GM19397 (cell line): Measurements from ENCODE around the gene KCNA10.

ENCODE experiments used
- ATAC-seq: cut with Tn5 transposase; IDR thresholded peaks from one replicate; pipeline ENCODE4 v1.9.1; 2021; ENCODE audit warnings: mild to moderate bottlenecking, moderate library complexity; ENCODE audit not compliant: unreplicated experiment

KCNA10 gene

DNA sequence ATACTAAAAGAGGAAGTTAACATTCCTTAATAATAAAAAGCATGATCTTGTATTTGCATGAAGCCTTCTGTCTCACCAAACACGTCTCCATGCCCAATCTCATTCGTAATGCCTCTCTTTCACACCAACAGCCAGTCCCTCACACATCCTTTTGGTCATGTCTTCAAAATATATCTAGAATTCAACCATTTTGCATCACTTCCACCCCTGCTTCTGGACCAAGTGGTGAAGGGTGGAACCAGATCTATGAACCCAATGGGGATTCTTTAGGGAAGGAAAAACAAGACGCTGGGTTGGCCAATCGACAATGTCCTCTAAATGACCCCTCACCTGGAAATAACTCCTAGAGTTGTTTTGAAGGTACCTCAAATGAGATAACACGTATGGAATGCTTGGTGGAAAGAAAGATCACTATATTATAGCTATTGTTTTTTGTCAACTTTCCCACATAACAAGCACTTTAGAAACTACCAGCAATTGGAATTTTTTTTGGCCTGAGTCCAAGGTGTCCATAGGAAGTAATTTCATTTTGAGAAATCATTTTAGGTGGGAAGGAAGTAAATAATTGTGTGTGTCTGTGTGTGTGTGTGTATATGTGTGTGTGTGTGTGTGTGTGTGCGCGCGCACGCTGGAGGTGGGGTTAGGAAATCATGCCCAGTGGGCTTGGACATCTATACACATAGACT lies at the start of gene KCNA10:
Gene KCNA10, minus strand, starts transcription at position 51 of the 686 bp plus-strand sequence. CDS start 388 bp downstream, outside the sequence.
- no peak for ATAC-seq

DNA sequence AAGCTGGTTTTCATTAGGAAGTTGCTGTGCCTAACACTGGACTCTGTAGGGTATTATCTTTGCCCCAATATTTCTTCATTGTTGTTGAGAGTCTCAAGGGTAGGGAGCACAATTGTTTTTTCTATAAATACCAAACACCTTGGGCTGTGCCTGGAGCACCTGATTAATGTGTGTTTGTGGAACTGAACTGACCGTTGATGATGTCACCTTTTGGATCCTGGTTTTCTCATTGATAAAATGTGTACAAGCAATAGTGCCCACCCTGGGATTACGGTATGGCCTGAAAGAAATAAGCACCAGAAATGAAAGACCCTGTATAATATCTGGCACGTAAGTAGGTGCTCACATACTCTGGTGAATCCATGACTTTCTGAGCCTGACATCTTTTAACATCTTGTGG lies 47.9 kb upstream of the KCNA10 start:
- no peak for ATAC-seq

DNA sequence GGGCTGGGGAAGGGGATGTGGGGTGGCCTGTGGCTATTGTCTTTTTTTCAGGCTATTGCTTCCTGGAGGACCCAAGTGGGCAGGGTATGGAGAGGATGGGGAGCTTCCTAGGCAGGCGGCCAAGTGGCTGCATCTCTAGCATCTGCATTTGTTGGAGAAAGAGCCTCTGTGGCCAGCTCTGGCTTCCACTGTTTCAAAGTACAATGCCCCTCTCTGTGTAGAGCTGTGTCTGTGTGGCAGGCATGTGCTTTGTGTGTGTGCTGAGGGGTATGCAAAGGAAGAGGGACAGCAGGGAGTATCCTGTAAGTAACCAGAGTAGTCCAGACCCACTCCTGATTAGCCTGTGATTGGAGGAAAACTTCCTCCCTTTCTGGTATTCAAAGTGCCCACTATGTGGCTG lies 46.6 kb upstream of the KCNA10 start:
- ATAC-seq = no peak

DNA sequence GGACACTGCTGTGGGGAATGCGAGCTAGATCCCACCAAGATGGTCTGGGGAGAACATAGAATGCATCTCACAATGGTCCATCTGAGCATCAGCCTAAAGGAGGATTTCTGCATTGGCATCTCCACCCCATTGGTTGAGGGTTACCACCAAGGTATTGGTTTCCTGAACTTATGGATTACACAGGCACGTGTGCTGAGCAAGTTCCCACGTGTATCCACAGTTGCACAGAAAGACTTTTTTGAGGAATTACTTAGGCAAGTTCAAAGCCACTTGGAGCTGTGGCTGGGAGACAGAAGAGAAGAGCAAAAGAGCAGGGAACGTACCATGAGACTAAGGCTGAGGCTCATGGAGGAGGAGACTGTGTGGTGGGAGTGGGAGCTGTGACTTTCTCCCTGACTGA lies 44.1 kb upstream of the KCNA10 start:
- ATAC-seq = no peak

- no peak for ATAC-seq
Observed at GRCh38 chr1:110561596-110561995, 42.6 kb upstream of the KCNA10 start.

DNA sequence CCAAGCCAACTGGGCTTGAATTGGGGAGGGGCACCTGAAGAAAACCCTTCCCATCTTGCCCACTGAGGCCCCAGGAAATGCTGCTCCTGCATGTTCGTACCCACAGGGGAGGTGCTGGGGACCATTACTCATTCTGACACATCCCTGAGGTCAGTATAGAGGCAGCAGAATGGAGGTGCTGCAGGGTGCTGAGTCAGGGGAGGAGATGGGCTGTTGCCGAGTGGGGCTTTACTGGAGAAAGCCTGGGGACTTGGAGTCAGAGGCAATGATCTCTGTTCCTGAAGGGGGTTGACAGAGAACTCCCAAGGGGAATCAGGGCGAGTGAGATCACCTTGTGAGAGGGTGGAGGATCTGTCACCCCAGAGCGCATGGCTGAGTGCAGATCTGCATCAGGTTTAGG lies 40.2 kb upstream of the KCNA10 start:
- ATAC-seq = no peak

- ATAC-seq = no peak
Observed at GRCh38 chr1:110557481-110557880, 38.5 kb upstream of the KCNA10 start.

- no peak for ATAC-seq
Observed at GRCh38 chr1:110556471-110556807, 37.5 kb upstream of the KCNA10 start.

- no peak for ATAC-seq
Observed at GRCh38 chr1:110555807-110556470, 37.0 kb upstream of the KCNA10 start.

DNA sequence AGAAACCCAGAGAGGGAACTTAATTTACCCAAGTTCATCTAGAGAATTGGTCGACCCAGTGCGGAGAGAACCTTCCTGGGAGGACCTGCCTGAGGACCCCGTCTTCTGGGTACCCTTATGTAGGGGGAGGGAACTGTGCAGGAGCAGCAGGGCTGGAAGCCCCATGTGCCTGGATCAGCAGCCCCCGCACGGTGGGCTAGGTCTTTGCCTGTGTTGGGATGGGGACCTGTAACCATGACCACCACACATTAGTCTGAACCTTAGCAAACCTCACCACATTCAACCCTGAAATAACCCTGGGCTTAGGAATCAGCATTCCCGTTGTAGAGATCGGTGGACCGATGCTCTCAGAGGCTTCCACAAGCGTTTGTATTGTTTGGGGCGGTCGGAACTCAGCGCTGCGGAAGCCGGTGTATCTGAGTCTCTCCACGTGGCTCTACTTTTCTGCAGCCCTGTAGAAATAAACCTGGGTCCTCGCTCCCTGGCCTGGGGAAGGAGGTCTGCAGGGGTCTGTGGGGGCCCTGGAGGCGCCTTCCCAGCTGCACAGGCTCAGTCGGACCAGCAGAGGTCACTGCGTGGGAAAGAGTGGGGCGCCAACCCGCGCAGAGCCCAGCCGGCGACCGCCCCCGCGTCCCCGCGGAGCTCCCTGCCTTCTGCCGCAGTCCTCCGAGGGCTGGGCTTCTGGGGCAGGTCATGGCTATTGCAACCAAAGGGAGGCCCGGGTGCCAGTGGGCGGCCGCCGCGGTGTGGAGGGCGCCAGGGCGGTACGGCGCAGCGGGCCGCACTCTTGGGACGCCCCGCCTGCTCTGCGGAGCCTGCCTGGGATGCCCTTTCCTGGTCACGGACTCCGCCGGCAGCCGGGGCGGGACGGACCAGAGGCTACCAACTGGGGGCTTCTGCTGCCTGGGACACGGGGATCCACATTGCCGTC lies 36.2 kb upstream of the KCNA10 start:
- ATAC-seq = no peak

DNA sequence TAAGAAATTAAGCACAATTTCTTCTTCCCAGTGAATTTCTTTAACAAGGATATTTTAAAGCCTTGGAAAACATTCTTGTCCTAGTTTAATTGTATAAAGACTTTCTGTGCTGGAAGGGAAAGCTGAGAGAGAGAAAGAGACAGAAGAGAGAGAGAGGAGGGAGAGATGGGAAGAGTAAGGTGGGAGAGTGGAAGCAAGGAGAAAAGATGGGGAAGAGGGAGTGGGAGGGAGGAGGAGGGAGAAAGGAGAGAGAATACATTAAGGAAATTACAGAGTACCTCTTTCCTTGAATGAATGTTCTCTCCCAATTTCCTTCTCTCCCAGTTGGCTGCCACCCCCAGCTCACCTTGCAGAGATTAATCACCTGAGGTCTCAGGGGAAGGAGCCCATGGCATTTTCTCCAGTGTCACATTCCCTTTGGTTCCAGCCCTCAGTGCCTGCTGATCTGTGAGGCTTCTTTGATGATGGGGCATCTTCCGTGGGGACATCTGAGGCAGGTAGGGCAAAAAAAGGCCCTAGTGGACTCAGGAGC lies 32.4 kb upstream of the KCNA10 start:
- ATAC-seq = no peak

GRCh38 chr1:110549831-110550230 lies 30.9 kb upstream of the KCNA10 start:
- ATAC-seq = no peak

DNA sequence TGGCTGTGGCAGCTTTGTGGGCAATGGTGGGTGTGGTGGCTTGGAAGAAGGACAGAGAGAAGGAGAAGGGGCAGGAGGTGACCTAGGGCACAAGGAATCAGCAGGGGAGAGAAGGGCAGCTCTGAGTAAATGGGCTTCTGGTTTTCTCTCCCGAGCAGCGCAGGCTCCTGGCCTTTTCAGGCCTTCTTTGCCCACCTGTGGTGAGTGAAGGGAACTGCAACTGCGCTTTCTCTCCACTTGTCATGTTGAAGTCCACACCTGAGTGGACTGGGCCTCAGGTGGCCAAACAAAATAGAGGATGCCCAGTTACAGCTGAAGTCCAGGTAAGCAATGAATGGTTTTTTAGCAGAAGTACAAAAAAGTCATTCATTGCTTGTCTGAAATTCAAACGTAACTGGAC lies 29.4 kb upstream of the KCNA10 start:
- ATAC-seq = no peak

GRCh38 chr1:110547017-110547416 lies 28.0 kb upstream of the KCNA10 start:
- ATAC-seq = no peak

- no peak for ATAC-seq
Observed at GRCh38 chr1:110545492-110545891, 26.5 kb upstream of the KCNA10 start.

DNA sequence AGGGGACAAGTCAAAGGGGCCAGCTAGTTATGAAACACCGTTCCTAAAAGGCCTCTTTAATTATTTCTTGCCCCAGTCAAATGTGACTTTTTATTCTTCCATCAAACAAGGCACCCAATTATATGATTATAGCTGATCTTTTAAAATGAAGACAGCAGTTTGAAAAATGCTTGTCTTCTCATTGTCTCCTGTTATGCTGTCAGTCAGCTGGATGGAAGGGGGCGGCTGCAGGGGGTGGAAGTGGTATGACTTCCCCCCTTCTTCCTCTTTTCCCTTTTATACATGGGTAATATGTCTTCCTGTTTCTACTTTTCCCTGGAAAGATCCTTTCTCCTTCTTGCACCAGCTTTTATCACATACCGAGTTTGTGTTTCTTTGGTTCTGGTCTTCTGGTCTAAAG lies 25.8 kb upstream of the KCNA10 start:
- no peak for ATAC-seq

GRCh38 chr1:110542725-110543124 lies 23.8 kb upstream of the KCNA10 start:
- ATAC-seq = no peak

- ATAC-seq = no peak
Observed at GRCh38 chr1:110541906-110542395, 23.0 kb upstream of the KCNA10 start.

- ATAC-seq = no peak
Observed at GRCh38 chr1:110540891-110541685, 22.1 kb upstream of the KCNA10 start.

- no peak for ATAC-seq
Observed at GRCh38 chr1:110538921-110539320, 19.9 kb upstream of the KCNA10 start.
